Lower leg skin (tissue), 3 donors: ENCODE data around the gene AKAP8L.

Experiments used
- POLR2A ChIP-seq, 2 donors: fragments of 450-650 bp; IDR thresholded peaks; one replicate each; pipeline ENCODE4 v1.6.1; 2016 to 2017; ENCODE audit warnings: antibody characterized with exemption in 2 of 2, mild to moderate bottlenecking in 1 of 2, moderate library complexity in 1 of 2
- TF ChIP-seq, protein P1 (sequence below), 3 donors: fragments of 450-650 bp; IDR thresholded peaks; one replicate each; pipeline ENCODE4 v1.5.1; 2016; ENCODE audit warnings: antibody characterized with exemption in 3 of 3, mild to moderate bottlenecking in 3 of 3, moderate library complexity in 2 of 3

GRCh38 chr19:15399234-15399515 is 19.6 kb downstream of the AKAP8L start:
- TF ChIP-seq, protein P1, sequence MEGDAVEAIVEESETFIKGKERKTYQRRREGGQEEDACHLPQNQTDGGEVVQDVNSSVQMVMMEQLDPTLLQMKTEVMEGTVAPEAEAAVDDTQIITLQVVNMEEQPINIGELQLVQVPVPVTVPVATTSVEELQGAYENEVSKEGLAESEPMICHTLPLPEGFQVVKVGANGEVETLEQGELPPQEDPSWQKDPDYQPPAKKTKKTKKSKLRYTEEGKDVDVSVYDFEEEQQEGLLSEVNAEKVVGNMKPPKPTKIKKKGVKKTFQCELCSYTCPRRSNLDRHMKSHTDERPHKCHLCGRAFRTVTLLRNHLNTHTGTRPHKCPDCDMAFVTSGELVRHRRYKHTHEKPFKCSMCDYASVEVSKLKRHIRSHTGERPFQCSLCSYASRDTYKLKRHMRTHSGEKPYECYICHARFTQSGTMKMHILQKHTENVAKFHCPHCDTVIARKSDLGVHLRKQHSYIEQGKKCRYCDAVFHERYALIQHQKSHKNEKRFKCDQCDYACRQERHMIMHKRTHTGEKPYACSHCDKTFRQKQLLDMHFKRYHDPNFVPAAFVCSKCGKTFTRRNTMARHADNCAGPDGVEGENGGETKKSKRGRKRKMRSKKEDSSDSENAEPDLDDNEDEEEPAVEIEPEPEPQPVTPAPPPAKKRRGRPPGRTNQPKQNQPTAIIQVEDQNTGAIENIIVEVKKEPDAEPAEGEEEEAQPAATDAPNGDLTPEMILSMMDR (IDR thresholded peaks at IDR 0.05) = no peak
- TF ChIP-seq POLR2A (IDR thresholded peaks at IDR 0.05) = no peak
